GM18951 (cell line): Measurements from ENCODE around the gene SGPP2.
A peak's percentile ranks its signal among the peaks of the same experiment; 100 is the strongest.

Source experiments
- POLR2A ChIP-seq: IDR thresholded peaks from 4 replicates; pipeline ENCODE4 v1.6.1; 2011; ENCODE audit warnings: mild to moderate bottlenecking; ENCODE audit not compliant: insufficient read length, insufficient read depth; ENCODE audit errors: extremely low read depth
- in situ Hi-C: fragments of 300-500 bp; cut with MboI; formaldehyde crosslinking; loops from one replicate; pipeline ENCODE4 v1.12.0; 2022; ENCODE audit warnings: low sequenced_read_pairs, mixed read lengths, inconsistent platforms; ENCODE audit not compliant: unreplicated experiment

SGPP2 gene

GRCh38 chr2:222439692-222440091, 15.3 kb downstream of the SGPP2 start:
- no peak for TF ChIP-seq POLR2A
- in situ Hi-C loops = no loop called here

- TF ChIP-seq POLR2A = no peak
- in situ Hi-C loops = no loop called here
Observed at GRCh38 chr2:222440673-222441422, 16.5 kb downstream of the SGPP2 start.

- in situ Hi-C loops = no loop called here
Observed at GRCh38 chr2:222442665-222443064, 18.3 kb downstream of the SGPP2 start.

GRCh38 chr2:222445227-222445626, 20.9 kb downstream of the SGPP2 start:
- TF ChIP-seq POLR2A = no peak
- in situ Hi-C loops = no loop called here

More at GRCh38 chr2:222442665-222443064, 18.3 kb downstream of the SGPP2 start:
- no peak for TF ChIP-seq POLR2A

GRCh38 chr2:222447131-222447530, 22.8 kb downstream of the SGPP2 start:
- TF ChIP-seq POLR2A = no peak
- in situ Hi-C loops = no loop called here

GRCh38 chr2:222448748-222449181, 24.4 kb downstream of the SGPP2 start:
- in situ Hi-C loops = no loop called here
- no peak for TF ChIP-seq POLR2A

- in situ Hi-C loops = no loop called here
- TF ChIP-seq POLR2A = no peak
Observed at GRCh38 chr2:222450021-222450420, 25.7 kb downstream of the SGPP2 start.

- in situ Hi-C loops = no loop called here
- TF ChIP-seq POLR2A = peak; percentile 25
Observed at GRCh38 chr2:222451224-222451674, 26.9 kb downstream of the SGPP2 start.

GRCh38 chr2:222452422-222452950, 28.1 kb downstream of the SGPP2 start:
- no peak for TF ChIP-seq POLR2A
- in situ Hi-C loops = no loop called here

- no peak for TF ChIP-seq POLR2A
- in situ Hi-C loops = no loop called here
Observed at GRCh38 chr2:222456479-222457077, 32.2 kb downstream of the SGPP2 start.

GRCh38 chr2:222459983-222460382, 35.6 kb downstream of the SGPP2 start:
- no peak for TF ChIP-seq POLR2A
- in situ Hi-C loops = no loop called here

- TF ChIP-seq POLR2A = no peak
- in situ Hi-C loops = no loop called here
Observed at GRCh38 chr2:222465746-222466145, 41.4 kb downstream of the SGPP2 start.

- in situ Hi-C loops = no loop called here
- no peak for TF ChIP-seq POLR2A
Observed at GRCh38 chr2:222468346-222468745, 44.0 kb downstream of the SGPP2 start.
